Right atrium auricular region (tissue), 2 donors: ENCODE results near the gene HIVEP2. TPM values are rescaled to one million over a fixed set of nuclear protein-coding genes. Genes with fewer than 3 reads are reported as not detected.
A peak's percentile ranks its signal among the peaks of the same experiment; 100 is the strongest.

Source experiments
- DNase-seq: peaks from one replicate; pipeline ENCODE4 v3.0.0-alpha.2; 2019; ENCODE audit warnings: low spot score
- H3K27ac ChIP-seq, 2 donors: fragments of 200-600 bp; sonication (generic); 1 replicate in 1 of 2; 2 replicates in 1 of 2; pipeline ENCODE4 v1.5.1; 2016 to 2019
- H3K27me3 ChIP-seq, 2 donors: fragments of 200-600 bp; sonication (generic); one replicate each; pipeline versions ENCODE4 v1.5.1 to v1.6.0; 2017 to 2019
- H3K36me3 ChIP-seq: fragments of 200-600 bp; sonication (generic); one replicate; pipeline ENCODE4 v1.5.1; 2016
- H3K4me1 ChIP-seq, 2 donors: fragments of 200-600 bp; sonication (generic); one replicate each; pipeline versions ENCODE4 v1.5.1 to v1.6.0; 2017 to 2019
- H3K4me3 ChIP-seq, 2 donors: fragments of 200-600 bp; sonication (generic); 1 replicate in 1 of 2; 2 replicates in 1 of 2; pipeline ENCODE4 v1.5.1; 2017 to 2019; ENCODE audit warnings: mild to moderate bottlenecking in 1 of 2, moderate library complexity in 1 of 2
- H3K9me3 ChIP-seq, 2 donors: fragments of 200-600 bp; sonication (generic); one replicate each; pipeline ENCODE4 v1.5.1; 2019
- CTCF ChIP-seq, 2 donors: fragments of 200-600 bp; sonication (generic); IDR thresholded peaks; one replicate each; pipeline ENCODE4 v1.5.1; 2019; ENCODE audit warnings: antibody characterized with exemption in 2 of 2
- total RNA-seq, 2 donors: library from RNA; depleted of rRNA; stranded (reverse); fragments of >200 nt; gene quantifications; one replicate each; pipeline ENCODE4 v1.1.0, GENCODE V29; 2016

HIVEP2 gene
- total RNA-seq, 2 donors from 2014 or later, result 19.2 to 28.6 TPM

GRCh38 chr6:142820338-142821051 is 124.5 kb downstream of the HIVEP2 start:
- no peak for TF ChIP-seq CTCF (IDR thresholded peaks at IDR 0.05)
- DNase-seq, result no peak
- Histone ChIP-seq H3K27ac (peak overlapping the region; percentile 57 to 73), H3K27me3 (no peaks in the 10 kb centered on the region), H3K4me3 (peak overlapping the region in 1 of 2 donors; percentile 37), H3K4me1 (peaks cover 0 to 42% of the 10 kb centered on the region in 2 donors), H3K36me3 (no peaks in the 10 kb centered on the region), H3K9me3 (no peaks in the 10 kb centered on the region)

GRCh38 chr6:142819603-142820337 is 125.2 kb downstream of the HIVEP2 start:
- no peak for TF ChIP-seq CTCF (IDR thresholded peaks at IDR 0.05)
- Histone ChIP-seq H3K9me3 (no peaks in the 10 kb centered on the region), H3K36me3 (no peaks in the 10 kb centered on the region), H3K27ac (peak overlapping the region; percentile 57 to 73), H3K4me1 (peaks cover 0 to 38% of the 10 kb centered on the region in 2 donors), H3K27me3 (no peaks in the 10 kb centered on the region), H3K4me3 (peak overlapping the region; percentile 14 to 37)
- no peak for DNase-seq

DNA sequence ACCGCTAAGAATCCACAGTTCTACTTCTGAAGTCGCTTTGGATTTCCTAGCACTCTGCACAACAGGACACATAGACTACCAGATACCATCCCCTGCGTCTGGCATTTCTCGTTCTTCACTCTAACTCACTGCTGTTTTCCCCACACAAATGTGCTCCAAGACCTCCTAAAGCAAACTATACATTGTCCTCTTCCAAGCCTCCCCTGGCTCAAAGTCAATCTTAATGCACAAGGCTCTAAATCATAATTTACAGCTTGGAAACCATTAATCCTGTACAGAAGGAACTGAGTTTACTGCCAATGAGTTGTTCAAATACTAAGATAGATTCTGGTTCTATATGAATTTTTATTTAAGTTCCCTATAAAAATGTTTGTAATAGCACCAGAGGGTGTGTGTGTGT is 128.5 kb downstream of the HIVEP2 start:
- no peak overlapping the region for H3K4me3 ChIP-seq
- TF ChIP-seq CTCF (IDR thresholded peaks at IDR 0.05), result no peak
- H3K9me3 ChIP-seq, result no peaks in the 10 kb centered on the region
- no peaks in the 10 kb centered on the region for H3K27me3 ChIP-seq
- H3K36me3 ChIP-seq, result no peaks in the 10 kb centered on the region
- H3K27ac ChIP-seq, result no peak overlapping the region
- DNase-seq, result no peak
- H3K4me1 ChIP-seq, result peaks cover 0 to 26% of the 10 kb centered on the region in 2 donors

DNA sequence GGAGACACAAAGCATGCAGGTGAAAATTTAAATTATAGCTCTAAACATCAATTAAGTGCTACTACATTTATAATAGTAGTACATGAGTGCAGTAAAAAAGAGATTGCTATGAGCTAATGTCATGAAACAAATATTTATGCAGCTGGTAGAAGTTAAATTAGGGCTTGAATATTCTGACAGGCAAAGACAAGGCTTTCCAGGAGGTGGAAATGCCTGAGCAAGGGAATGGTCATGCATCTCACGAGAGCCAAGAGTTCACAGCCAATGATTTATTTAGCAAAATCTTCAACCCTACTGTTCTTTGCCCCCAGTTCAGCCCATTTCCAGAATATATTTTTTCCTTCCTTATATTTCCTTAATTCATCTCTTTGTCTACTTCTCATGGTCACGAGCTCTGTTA is 128.9 kb downstream of the HIVEP2 start:
- H3K27ac ChIP-seq, result no peak overlapping the region

GRCh38 chr6:142811923-142812322 is 133.1 kb downstream of the HIVEP2 start:
- no peaks in the 10 kb centered on the region for H3K9me3 ChIP-seq
- H3K4me3 ChIP-seq, result no peak overlapping the region
- no peak for DNase-seq
- TF ChIP-seq CTCF (IDR thresholded peaks at IDR 0.05), result no peak
- H3K36me3 ChIP-seq, result no peaks in the 10 kb centered on the region
- H3K4me1 ChIP-seq, result no peaks in the 10 kb centered on the region
- H3K27me3 ChIP-seq, result no peaks in the 10 kb centered on the region
- H3K27ac ChIP-seq, result no peak overlapping the region

More for the DNA sequence above, 128.9 kb downstream of the HIVEP2 start:
- Histone ChIP-seq H3K27me3 (no peaks in the 10 kb centered on the region), H3K4me3 (no peak overlapping the region), H3K4me1 (peaks cover 0 to 21% of the 10 kb centered on the region in 2 donors), H3K9me3 (no peaks in the 10 kb centered on the region), H3K36me3 (no peaks in the 10 kb centered on the region)
- DNase-seq, result no peak
- TF ChIP-seq CTCF (IDR thresholded peaks at IDR 0.05), result no peak
